HepG2 (cell line): Measurements from ENCODE around the gene C14orf132. TPM values are rescaled to one million over a fixed set of nuclear protein-coding genes. Genes with fewer than 3 reads are reported as not detected.

Experiments used
- ATAC-seq: fragments of 200-7000 bp; cut with Tn5 transposase; 3 replicates; pipeline ENCODE4 v1.9.1; 2020; ENCODE audit warnings: mild to moderate bottlenecking, moderate library complexity
- BruUV-seq: library from RNA; stranded (reverse); fragments of 400-500 nt; replicated peaks from 2 replicates; lab custom pipeline; 2021; lab: Mats Ljungman, UMichigan
- CTCF ChIA-PET: fragments of 300-600 bp; formaldehyde crosslinking; extraction: SDS; loops from one replicate; lab custom pipeline; 2021; ENCODE audit warnings: low total read pairs, inconsistent platforms, low intra/inter-chr PET ratio; lab: Yijun Ruan, JAX
- POLR2A ChIA-PET: fragments of 350-600 bp; sonication (Branson Sonifier 250); formaldehyde crosslinking; loops from one replicate; lab custom pipeline; 2020; ENCODE audit warnings: antibody characterized with exemption, inconsistent platforms; lab: Yijun Ruan, JAX
- DNase-seq: peaks from one replicate; pipeline ENCODE4 v3.0.0-alpha.2; 2015; ENCODE audit warnings: low spot score
- FAIRE-seq: peaks from 3 replicates; lab custom pipeline; 2011; peaks lifted over from hg19 to GRCh38; lab: Jason Lieb, UNC
- H2AFZ ChIP-seq: one replicate; pipeline ENCODE4 v1.6.1; 2011; ENCODE audit warnings: low read length, inconsistent platforms
- H3K27ac ChIP-seq: fragments of 300-600 bp; 3 replicates; pipeline ENCODE4 v1.8.0; 2011; ENCODE audit warnings: mixed run types, mild to moderate bottlenecking, mixed read lengths, low read length, inconsistent platforms; ENCODE audit not compliant: insufficient read depth; ENCODE audit errors: extremely low read length
- H3K27me3 ChIP-seq, 2 experiments: fragments of 200-600 bp in 1 of 2; 2 replicates in 1 of 2; 3 replicates in 1 of 2; pipeline versions ENCODE4 v1.6.0 to v1.8.0; 2011; ENCODE audit warnings: low read length in 2 of 2, mild to moderate bottlenecking in 2 of 2, moderate library complexity in 2 of 2, inconsistent platforms in 1 of 2; ENCODE audit not compliant: insufficient read depth in 2 of 2, control insufficient read depth in 1 of 2
- H3K36me3 ChIP-seq, 2 experiments: fragments of 200-600 bp in 1 of 2; replicated peaks in 1 of 2; 2 replicates in 1 of 2; 3 replicates in 1 of 2; pipeline versions ENCODE4 v1.5.1 to v1.8.0; 2011; ENCODE audit warnings: low read length in 2 of 2, inconsistent platforms in 1 of 2; ENCODE audit not compliant: insufficient read depth in 2 of 2, control insufficient read depth in 1 of 2
- H3K4me1 ChIP-seq: 2 replicates; pipeline ENCODE4 v1.5.1; 2012; ENCODE audit warnings: low read length, inconsistent platforms; ENCODE audit not compliant: insufficient read depth
- H3K4me2 ChIP-seq: 2 replicates; pipeline ENCODE4 v1.6.0; 2011; ENCODE audit warnings: low read depth, low read length, inconsistent platforms
- H3K4me3 ChIP-seq, 3 experiments: fragments of 200-600 bp in 1 of 3; sonication (generic), shearing (Covaris generic) in 1 of 3; replicated peaks in 1 of 3; 2 replicates each; pipeline ENCODE4 v1.5.1; 2011 to 2016; ENCODE audit warnings: low read length in 3 of 3, inconsistent platforms in 2 of 3, low read depth in 2 of 3, mild to moderate bottlenecking in 2 of 3, control low read depth in 1 of 3, mixed read lengths in 1 of 3; ENCODE audit not compliant: insufficient read depth in 1 of 3
- H3K79me2 ChIP-seq: one replicate; pipeline ENCODE4 v1.6.1; 2011; ENCODE audit warnings: low read length, inconsistent platforms; ENCODE audit not compliant: insufficient read depth
- H3K9ac ChIP-seq: 2 replicates; pipeline ENCODE4 v1.6.0; 2011; ENCODE audit warnings: mild to moderate bottlenecking, low read depth, low read length, inconsistent platforms; ENCODE audit not compliant: insufficient read depth
- H3K9me3 ChIP-seq: 2 replicates; pipeline ENCODE4 v1.5.1; 2012; ENCODE audit warnings: mild to moderate bottlenecking, low read length
- H4K20me1 ChIP-seq: 2 replicates; pipeline ENCODE4 v1.6.0; 2011; ENCODE audit warnings: inconsistent platforms, mild to moderate bottlenecking, low read length, moderate library complexity; ENCODE audit not compliant: insufficient read depth
- ATM ChIP-seq: fragments of 450-650 bp; IDR thresholded peaks from 2 replicates; pipeline ENCODE4 v1.7.1; 2017; ENCODE audit warnings: mild to moderate bottlenecking, borderline replicate concordance
- CEBPB ChIP-seq: IDR thresholded peaks from 2 replicates; pipeline ENCODE4 v1.6.1; 2011; ENCODE audit warnings: low read depth, low read length, improper control_type of control experiment, borderline replicate concordance
- CHD4 ChIP-seq: fragments of 200-600 bp; sonication (generic); IDR thresholded peaks from 2 replicates; pipeline ENCODE4 v1.7.0; 2017; ENCODE audit warnings: mild to moderate bottlenecking, low read length, borderline replicate concordance
- FOXC1 ChIP-seq: sonication (generic); formaldehyde crosslinking; IDR thresholded peaks from 2 replicates; pipeline ENCODE4 v1.8.0; 2022; ENCODE audit warnings: mild to moderate bottlenecking, missing genetic modification reagents, borderline replicate concordance
- GLI4 ChIP-seq: sonication (generic); formaldehyde crosslinking; IDR thresholded peaks from 2 replicates; pipeline ENCODE4 v1.5.1; 2020; ENCODE audit warnings: missing genetic modification reagents, mild to moderate bottlenecking, moderate library complexity, borderline replicate concordance
- HOXA9 ChIP-seq: sonication (generic); formaldehyde crosslinking; IDR thresholded peaks from 2 replicates; pipeline ENCODE4 v1.8.1; 2022; ENCODE audit warnings: missing genetic modification reagents, mild to moderate bottlenecking, moderate library complexity, borderline replicate concordance
- MAFF ChIP-seq: IDR thresholded peaks from 2 replicates; pipeline ENCODE4 v1.6.1; 2011; ENCODE audit warnings: low read depth, low read length, improper control_type of control experiment
- POLR2AphosphoS5 ChIP-seq: IDR thresholded peaks from 2 replicates; pipeline ENCODE4 v1.6.1; 2012; ENCODE audit warnings: low read depth, low read length
- RCOR2 ChIP-seq: IDR thresholded peaks from 2 replicates; pipeline ENCODE4 v1.6.1; 2016; ENCODE audit warnings: missing biosample characterization, missing genetic modification reagents
- TOPORS ChIP-seq: sonication (generic); formaldehyde crosslinking; IDR thresholded peaks from 2 replicates; pipeline ENCODE4 v1.8.0; 2023; ENCODE audit warnings: mild to moderate bottlenecking, missing genetic modification reagents
- ZBTB2 ChIP-seq: sonication (generic); formaldehyde crosslinking; IDR thresholded peaks from 2 replicates; pipeline ENCODE4 v1.8.0; 2022; ENCODE audit warnings: low read depth, missing genetic modification reagents
- ZFP36L1 ChIP-seq: sonication (generic); formaldehyde crosslinking; IDR thresholded peaks from 2 replicates; pipeline ENCODE4 v1.8.0; 2022; ENCODE audit warnings: mild to moderate bottlenecking, missing genetic modification reagents, moderate library complexity
- ZNF205 ChIP-seq: IDR thresholded peaks from 2 replicates; pipeline ENCODE4 v1.6.1; 2018; ENCODE audit warnings: missing biosample characterization, missing genetic modification reagents
- ZNF383 ChIP-seq: sonication (generic); formaldehyde crosslinking; IDR thresholded peaks from 2 replicates; pipeline ENCODE4 v1.4.0; 2020; ENCODE audit warnings: missing genetic modification reagents, mild to moderate bottlenecking, borderline replicate concordance
- ZSCAN12 ChIP-seq: sonication (generic); formaldehyde crosslinking; IDR thresholded peaks from 2 replicates; pipeline ENCODE4 v1.9.0; 2021; ENCODE audit warnings: mild to moderate bottlenecking, missing genetic modification reagents
- ZSCAN21 ChIP-seq: sonication (generic); formaldehyde crosslinking; IDR thresholded peaks from 2 replicates; pipeline ENCODE4 v1.8.0; 2022; ENCODE audit warnings: mild to moderate bottlenecking, missing genetic modification reagents, moderate library complexity, borderline replicate concordance
- WGBS: methylation state at CpG from one replicate; pipeline ENCODE4 v1.1.6; 2017; ENCODE audit warnings: low lambda C conversion rate; 5-methylcytosine and 5-hydroxymethylcytosine counted together
- in situ Hi-C: cut with HindIII; loops from 2 replicates; pipeline ENCODE4 v1.10.0; 2017; ENCODE audit warnings: low pct_unique_long_range_greater_than_20kb; ENCODE audit not compliant: extremely low pct_ligation_motif_present
- intact Hi-C: fragments of 100-400 bp; cut with micrococcal nuclease; formaldehyde crosslinking; loops from one replicate; pipeline ENCODE4 v1.10.0; 2022; ENCODE audit not compliant: unreplicated experiment
- polyA plus RNA-seq, 8 experiments: library from polyadenylated mRNA; depleted of rRNA in 3 of 8; stranded (reverse) in 7 of 8; unstranded in 1 of 8; fragments of >200 nt; fragmentation: Illumina TruSeq in 4 of 8; extraction: Trizol in 4 of 8; gene quantifications; 2 replicates each; pipeline versions ENCODE4 v1.2.1 to v1.2.3, GENCODE V29; 2011 to 2016; ENCODE audit warnings: low read depth in 4 of 8, missing spikeins in 1 of 8, mixed read lengths in 1 of 8; ENCODE audit not compliant: insufficient read depth in 1 of 8
- total RNA-seq, 5 experiments: library from RNA; depleted of rRNA; stranded (reverse); fragments of >200 nt; fragmentation: Illumina TruSeq; extraction: Trizol; gene quantifications; 2 replicates each; pipeline ENCODE4 v1.2.3, GENCODE V29; 2016; ENCODE audit warnings: low read depth in 1 of 5

Gene C14orf132
- total and polyA plus RNA-seq, 2 of the 13 experiments (the other 11 are each of a cell fraction or from before 2014, with no cell fraction given) = 0.13 to 0.15 TPM

GRCh38 chr14:96082420-96083300 lies 43.5 kb downstream of the C14orf132 start:
- Histone ChIP-seq H3K36me3 (no peaks in the 10 kb centered on the region), H3K27me3 (peaks cover 0 to 22% of the 10 kb centered on the region in 2 experiments; a peak in 3 of 5 replicates), H3K9me3 (no peaks in the 10 kb centered on the region), H3K4me3 (no peak overlapping the region), H3K27ac (no peak overlapping the region), H3K9ac (no peak overlapping the region), H4K20me1 (no peaks in the 10 kb centered on the region)
- BruUV-seq = no TSS peak
- ChIA-PET POLR2A (no interaction called here), CTCF (no interaction called here)
- DNase-seq = no peak
- ATAC-seq = no peak
- WGBS = 57% methylated on average over 11 of the region's 11 CpGs
- no peak for FAIRE-seq
- TF ChIP-seq CEBPB (peak; percentile 78; the same call in 1 of the 2 replicates), HOXA9 (CRISPR knock-in tag) (no peak), ZFP36L1 (no peak)
- TF ChIP-seq, all 625 proteins: peak for 1
- in situ Hi-C loops = no loop called here
- Histone ChIP-seq H3K4me2 (no peak overlapping the region), H3K79me2 (no peaks in the 10 kb centered on the region), H2AFZ (no peak overlapping the region), H3K4me1 (no peaks in the 10 kb centered on the region)
- intact Hi-C loops = no loop called here

DNA sequence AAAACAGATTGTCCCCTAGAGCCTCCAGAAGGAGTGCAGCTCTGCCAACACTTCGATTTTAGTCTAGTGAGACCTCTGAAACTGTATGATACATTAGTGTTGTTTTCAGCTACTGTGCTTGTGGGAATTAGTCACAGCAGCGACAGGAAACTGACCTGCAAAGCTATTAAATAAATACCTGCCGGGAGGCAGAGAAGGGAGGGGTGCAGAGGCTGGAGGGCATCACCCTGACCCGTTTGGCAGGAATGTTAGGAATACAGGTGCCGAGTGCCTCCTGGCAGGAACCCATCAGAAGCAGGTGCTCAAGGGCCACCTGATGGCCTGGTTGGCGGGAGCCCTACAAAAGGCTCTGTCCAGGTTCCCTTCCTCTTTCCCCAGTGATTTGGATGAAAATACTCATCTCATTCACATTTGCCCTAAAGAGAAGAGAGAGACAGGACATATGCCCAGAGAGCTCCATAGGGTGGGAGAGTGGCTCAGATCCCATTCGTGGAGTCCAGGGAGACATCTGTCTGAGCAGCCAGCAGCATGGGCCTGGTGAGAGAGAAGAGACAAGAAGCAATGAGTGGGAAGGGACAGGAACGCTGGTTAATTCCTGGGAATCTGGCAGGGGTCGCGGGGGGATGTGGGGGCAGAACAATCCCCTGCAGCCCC lies 44.6 kb downstream of the C14orf132 start:
- in situ Hi-C loops = no loop called here
- ChIA-PET POLR2A (no interaction called here), CTCF (no interaction called here)
- Histone ChIP-seq H3K36me3 (no peaks in the 10 kb centered on the region), H2AFZ (no peak overlapping the region), H3K4me1 (no peaks in the 10 kb centered on the region), H3K9me3 (no peaks in the 10 kb centered on the region), H4K20me1 (no peaks in the 10 kb centered on the region), H3K27me3 (peaks cover 0 to 15% of the 10 kb centered on the region in 2 experiments; a peak in 3 of 5 replicates), H3K9ac (no peak overlapping the region), H3K4me2 (no peak overlapping the region), H3K79me2 (no peaks in the 10 kb centered on the region), H3K27ac (no peak overlapping the region), H3K4me3 (no peak overlapping the region)
- no peak for ATAC-seq
- no peak for DNase-seq
- FAIRE-seq = no peak
- intact Hi-C loops = no loop called here
- no TSS peak for BruUV-seq
- 22% methylated on average over 9 of the region's 10 CpGs for WGBS
- TF ChIP-seq GLI4 (CRISPR knock-in tag) (no peak), TOPORS (CRISPR knock-in tag) (no peak), ZNF205 (CRISPR knock-in tag) (no peak), ATM (no peak), RCOR2 (CRISPR knock-in tag) (no peak), POLR2AphosphoS5 (no peak), ZSCAN21 (no peak), ZNF383 (CRISPR knock-in tag) (no peak), FOXC1 (CRISPR knock-in tag) (no peak), ZBTB2 (CRISPR knock-in tag) (no peak), ZSCAN12 (no peak), MAFF (no peak), CHD4 (no peak)
